Hepatocyte (in vitro differentiated cells): Measurements from ENCODE around the gene MICB. TPM values are rescaled to one million over a fixed set of nuclear protein-coding genes. Genes with fewer than 3 reads are reported as not detected.

Source experiments
- DNase-seq: peaks from one replicate; pipeline ENCODE4 v3.0.0-alpha.2; 2016; ENCODE audit warnings: low spot score
- H2AFZ ChIP-seq: fragments of 200-600 bp; sonication (generic); 2 replicates; pipeline ENCODE4 v1.6.0; 2016; ENCODE audit warnings: antibody characterized with exemption, mild to moderate bottlenecking
- H3K27ac ChIP-seq: fragments of 200-600 bp; sonication (generic); 2 replicates; pipeline ENCODE4 v1.5.1; 2016; ENCODE audit warnings: mild to moderate bottlenecking
- H3K27me3 ChIP-seq: fragments of 200-600 bp; sonication (generic); 2 replicates; pipeline ENCODE4 v1.6.1; 2016
- H3K36me3 ChIP-seq: fragments of 200-600 bp; sonication (generic); replicated peaks from 2 replicates; pipeline ENCODE4 v1.5.1; 2016; ENCODE audit warnings: low read depth; ENCODE audit not compliant: insufficient read depth
- H3K4me1 ChIP-seq: fragments of 200-600 bp; sonication (generic); 2 replicates; pipeline ENCODE4 v1.5.1; 2016; ENCODE audit warnings: mild to moderate bottlenecking, moderate library complexity; ENCODE audit not compliant: insufficient read depth
- H3K4me2 ChIP-seq: fragments of 200-600 bp; sonication (generic); 2 replicates; pipeline ENCODE4 v1.6.0; 2016
- H3K4me3 ChIP-seq: fragments of 200-600 bp; sonication (generic); 2 replicates; pipeline ENCODE4 v1.5.1; 2016; ENCODE audit warnings: mild to moderate bottlenecking
- H3K79me2 ChIP-seq: fragments of 200-600 bp; sonication (generic); 2 replicates; pipeline ENCODE4 v1.6.0; 2017; ENCODE audit warnings: mild to moderate bottlenecking
- H3K9me2 ChIP-seq: fragments of 200-600 bp; sonication (generic); replicated peaks from 2 replicates; pipeline ENCODE4 v1.6.0; 2017; ENCODE audit warnings: mild to moderate bottlenecking; ENCODE audit not compliant: insufficient read depth
- H3K9me3 ChIP-seq: fragments of 200-600 bp; sonication (generic); 2 replicates; pipeline ENCODE4 v1.5.1; 2016; ENCODE audit warnings: low read depth, mild to moderate bottlenecking
- H4K20me1 ChIP-seq: fragments of 200-600 bp; sonication (generic); 2 replicates; pipeline ENCODE4 v1.6.0; 2016; ENCODE audit warnings: mild to moderate bottlenecking; ENCODE audit not compliant: insufficient read depth, poor library complexity, severe bottlenecking
- CTCF ChIP-seq: fragments of 200-600 bp; sonication (generic); IDR thresholded peaks from 2 replicates; pipeline ENCODE4 v1.5.1; 2016; ENCODE audit warnings: antibody characterized with exemption, mild to moderate bottlenecking; ENCODE audit not compliant: poor library complexity
- EZH2 ChIP-seq: fragments of 200-600 bp; sonication (generic); IDR thresholded peaks from 2 replicates; pipeline ENCODE4 v1.6.1; 2016; ENCODE audit warnings: antibody characterized with exemption, mild to moderate bottlenecking, borderline replicate concordance
- EZH2phosphoT487 ChIP-seq: fragments of 200-600 bp; sonication (generic); IDR thresholded peaks from one replicate; pipeline ENCODE4 v1.6.1; 2018; ENCODE audit warnings: antibody characterized with exemption, mild to moderate bottlenecking, low read depth, moderate library complexity; ENCODE audit not compliant: unreplicated experiment, severe bottlenecking
- WGBS: methylation state at CpG from one replicate; pipeline ENCODE4 v1.1.6; 2016; ENCODE audit warnings: low lambda C conversion rate; ENCODE audit errors: missing lambda C conversion rate; 5-methylcytosine and 5-hydroxymethylcytosine counted together
- polyA plus RNA-seq: library from polyadenylated mRNA; unstranded; fragments of >200 nt; fragmentation: Nextera tagmentation; extraction: Ambion mirVana; gene quantifications from 2 replicates; pipeline ENCODE4 v1.2.1, GENCODE V29; 2016
- total RNA-seq: library from RNA; depleted of rRNA; stranded (reverse); fragments of >200 nt; gene quantifications from 2 replicates; pipeline ENCODE4 v1.2.3, GENCODE V29; 2014

MICB gene
- total and polyA plus RNA-seq, 2 experiments from 2014 or later, result 0.11 to 0.67 TPM

GRCh38 chr6:31521835-31522234 lies 23.9 kb downstream of the MICB start:
- H3K4me3 ChIP-seq, result no peak overlapping the region
- no peaks in the 10 kb centered on the region for H3K79me2 ChIP-seq
- H3K4me1 ChIP-seq, result no peaks in the 10 kb centered on the region
- no peaks in the 10 kb centered on the region for H3K36me3 ChIP-seq
- H4K20me1 ChIP-seq, result no peaks in the 10 kb centered on the region
- no peak for DNase-seq
- peaks cover 3% of the 10 kb centered on the region for H3K27me3 ChIP-seq
- no peak overlapping the region for H3K4me2 ChIP-seq
- H3K27ac ChIP-seq, result no peak overlapping the region
- TF ChIP-seq EZH2phosphoT487 (no peak), CTCF (no peak), EZH2 (no peak)
- no peaks in the 10 kb centered on the region for H3K9me3 ChIP-seq
- no peaks in the 10 kb centered on the region for H3K9me2 ChIP-seq
- WGBS, result 71% methylated on average over 3 of the region's 3 CpGs
- H2AFZ ChIP-seq, result no peak overlapping the region

GRCh38 chr6:31525553-31525931 lies 27.6 kb downstream of the MICB start:
- whole genome bisulfite sequencing, result 75% methylated on average over 8 of the region's 8 CpGs
- Histone ChIP-seq H3K4me1 (no peaks in the 10 kb centered on the region), H3K4me2 (no peak overlapping the region), H3K27ac (no peak overlapping the region), H3K36me3 (no peaks in the 10 kb centered on the region), H4K20me1 (peaks cover 10% of the 10 kb centered on the region), H3K4me3 (no peak overlapping the region), H3K9me2 (no peaks in the 10 kb centered on the region), H2AFZ (no peak overlapping the region), H3K27me3 (no peaks in the 10 kb centered on the region), H3K79me2 (no peaks in the 10 kb centered on the region), H3K9me3 (no peaks in the 10 kb centered on the region)
- no peak for DNase-seq
- TF ChIP-seq EZH2phosphoT487, result no peak
- no peak for TF ChIP-seq CTCF
- no peak for TF ChIP-seq EZH2

GRCh38 chr6:31525932-31526591 lies 28.1 kb downstream of the MICB start:
- no peaks in the 10 kb centered on the region for H3K9me2 ChIP-seq
- H4K20me1 ChIP-seq, result peaks cover 10% of the 10 kb centered on the region
- no peak for DNase-seq
- no peaks in the 10 kb centered on the region for H3K36me3 ChIP-seq
- H3K4me3 ChIP-seq, result no peak overlapping the region
- no peak overlapping the region for H3K27ac ChIP-seq
- no peaks in the 10 kb centered on the region for H3K4me1 ChIP-seq
- no peak overlapping the region for H3K4me2 ChIP-seq
- WGBS, result 83% methylated on average over 4 of the region's 4 CpGs
- TF ChIP-seq EZH2 (no peak), EZH2phosphoT487 (no peak), CTCF (no peak)
- H2AFZ ChIP-seq, result no peak overlapping the region
- H3K27me3 ChIP-seq, result no peaks in the 10 kb centered on the region
- no peaks in the 10 kb centered on the region for H3K9me3 ChIP-seq
- no peaks in the 10 kb centered on the region for H3K79me2 ChIP-seq
